Ovary (tissue), 9 donors: ENCODE data around the gene KIAA1614. TPM values are rescaled to one million over a fixed set of nuclear protein-coding genes. Genes with fewer than 3 reads are reported as not detected.

Experiments
- DNase-seq, 5 donors: peaks; one replicate each; pipeline ENCODE4 v3.0.0-alpha.2; 2019 to 2020
- H3K27ac ChIP-seq, 2 donors: fragments of 200-600 bp; one replicate each; pipeline versions ENCODE4 v1.5.1 to v1.8.0; 2019 to 2022
- H3K27me3 ChIP-seq: fragments of 200-600 bp; one replicate; pipeline ENCODE4 v1.8.0; 2022
- H3K36me3 ChIP-seq: fragments of 200-600 bp; sonication (generic); one replicate; pipeline ENCODE4 v1.5.1; 2019
- H3K4me1 ChIP-seq: one replicate; pipeline ENCODE4 v1.8.1; 2013; ENCODE audit warnings: mild to moderate bottlenecking, moderate library complexity; ENCODE audit not compliant: insufficient read depth
- H3K4me3 ChIP-seq: fragments of 200-600 bp; sonication (generic); one replicate; pipeline ENCODE4 v1.5.1; 2017
- H3K9me3 ChIP-seq, 2 donors: fragments of 200-600 bp in 1 of 2; sonication (generic) in 1 of 2; one replicate each; pipeline versions ENCODE4 v1.5.1 to v1.8.1; 2013 to 2019; ENCODE audit warnings: mild to moderate bottlenecking in 1 of 2, moderate library complexity in 1 of 2
- EP300 ChIP-seq: sonication (generic); formaldehyde crosslinking; IDR thresholded peaks from one replicate; pipeline ENCODE4 v1.6.1; 2017; ENCODE audit warnings: antibody characterized with exemption
- POLR2A ChIP-seq: fragments of 450-650 bp; IDR thresholded peaks from one replicate; pipeline ENCODE4 v1.6.1; 2017; ENCODE audit warnings: antibody characterized with exemption, mild to moderate bottlenecking, moderate library complexity
- WGBS, 3 donors: extraction: QIAGEN DNeasy Blood & Tissue Kit in 1 of 3; methylation state at CpG; one replicate each; pipeline versions ENCODE4 v1.1.5 to v1.1.7; 2013 to 2017; 5-methylcytosine and 5-hydroxymethylcytosine counted together
- intact Hi-C, 4 donors: fragments of 100-400 bp; cut with DNase I; formaldehyde crosslinking; loops; one replicate each; pipeline versions ENCODE4 v1.11.0 to v1.15.1; 2022 to 2023
- polyA plus RNA-seq, 2 donors: library from polyadenylated mRNA; stranded (reverse); fragments of 200-250 nt in 1 of 2; fragments of 350-450 nt in 1 of 2; fragmentation: Illumina TruSeq in 1 of 2; extraction: RNeasy Lipid Tissue Mini Kit (QIAGEN cat#74804) in 1 of 2; gene quantifications; one replicate each; pipeline ENCODE4 v1.2.3, GENCODE V29; 2013 to 2014
- total RNA-seq, 7 donors: library from RNA; depleted of rRNA in 2 of 7; stranded (reverse); fragments of >200 nt in 2 of 7; fragmentation: NEBNext Ultra II Directional in 3 of 7; extraction: Animal tissue kit (Norgen Biotek cat#: 25700) in 3 of 7; gene quantifications; one replicate each; pipeline versions ENCODE4 v1.1.0 to v1.2.4, GENCODE V29; 2016 to 2023
- TF ChIP-seq, protein P1 (sequence below), 3 donors: fragments of 450-650 bp in 2 of 3; fragments of 200-600 bp in 1 of 3; IDR thresholded peaks; one replicate each; pipeline versions ENCODE4 v1.5.1 to v1.8.0; 2016 to 2022; ENCODE audit warnings: antibody characterized with exemption in 3 of 3, mild to moderate bottlenecking in 1 of 3
- donor health status: DM: no; HTN: no; CAD: no; lungs with moderate emphysema.
- donor health status: DM: no; HTN: no; CAD: no.
- donor health status: Bipolar disorder and iron deficiency.
- donor health status: DM: yes; HTN: yes; CAD: no.
- donor health status: DM: no; HTN: no; CAD: no.
- donor health status: DM: yes; HTN: yes; CAD: no.

KIAA1614 gene
- total and polyA plus RNA-seq, 9 donors, result 1.1 to 15.1 (median 10.5) TPM

DNA sequence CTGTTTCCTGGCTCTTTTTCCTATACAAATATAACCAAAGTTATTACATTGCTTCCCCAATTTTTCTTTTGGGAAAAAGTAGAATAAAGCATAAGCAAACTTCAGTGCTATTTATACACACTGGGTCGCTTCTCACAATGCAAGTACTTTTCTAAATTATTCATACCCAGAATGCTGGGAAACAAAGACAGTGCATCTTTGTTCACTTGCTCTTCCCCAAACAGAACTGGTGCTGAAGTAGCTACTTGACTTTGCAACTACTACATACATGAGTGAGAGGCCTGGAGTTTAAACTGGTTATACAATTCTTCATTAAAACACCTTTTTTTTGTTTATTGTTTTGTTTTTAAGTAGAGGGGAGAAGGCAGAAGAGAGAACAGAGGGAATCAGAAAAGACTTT lies 69.7 kb downstream of the KIAA1614 start:
- no peak for TF ChIP-seq EP300
- TF ChIP-seq, protein P1, sequence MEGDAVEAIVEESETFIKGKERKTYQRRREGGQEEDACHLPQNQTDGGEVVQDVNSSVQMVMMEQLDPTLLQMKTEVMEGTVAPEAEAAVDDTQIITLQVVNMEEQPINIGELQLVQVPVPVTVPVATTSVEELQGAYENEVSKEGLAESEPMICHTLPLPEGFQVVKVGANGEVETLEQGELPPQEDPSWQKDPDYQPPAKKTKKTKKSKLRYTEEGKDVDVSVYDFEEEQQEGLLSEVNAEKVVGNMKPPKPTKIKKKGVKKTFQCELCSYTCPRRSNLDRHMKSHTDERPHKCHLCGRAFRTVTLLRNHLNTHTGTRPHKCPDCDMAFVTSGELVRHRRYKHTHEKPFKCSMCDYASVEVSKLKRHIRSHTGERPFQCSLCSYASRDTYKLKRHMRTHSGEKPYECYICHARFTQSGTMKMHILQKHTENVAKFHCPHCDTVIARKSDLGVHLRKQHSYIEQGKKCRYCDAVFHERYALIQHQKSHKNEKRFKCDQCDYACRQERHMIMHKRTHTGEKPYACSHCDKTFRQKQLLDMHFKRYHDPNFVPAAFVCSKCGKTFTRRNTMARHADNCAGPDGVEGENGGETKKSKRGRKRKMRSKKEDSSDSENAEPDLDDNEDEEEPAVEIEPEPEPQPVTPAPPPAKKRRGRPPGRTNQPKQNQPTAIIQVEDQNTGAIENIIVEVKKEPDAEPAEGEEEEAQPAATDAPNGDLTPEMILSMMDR (IDR thresholded peaks at IDR 0.05), result no peak
- no peak for TF ChIP-seq POLR2A
- Histone ChIP-seq H3K4me3 (no peak overlapping the region), H3K4me1 (peaks cover 2% of the 10 kb centered on the region), H3K36me3 (no peaks in the 10 kb centered on the region), H3K27ac (no peak overlapping the region), H3K9me3 (no peaks in the 10 kb centered on the region), H3K27me3 (no peaks in the 10 kb centered on the region)
- 8 to 27% (median 24%) methylated on average over 1 of the region's 1 CpG for WGBS, 3 donors
- intact Hi-C loops, result no loop called here
- DNase-seq, result no peak

DNA sequence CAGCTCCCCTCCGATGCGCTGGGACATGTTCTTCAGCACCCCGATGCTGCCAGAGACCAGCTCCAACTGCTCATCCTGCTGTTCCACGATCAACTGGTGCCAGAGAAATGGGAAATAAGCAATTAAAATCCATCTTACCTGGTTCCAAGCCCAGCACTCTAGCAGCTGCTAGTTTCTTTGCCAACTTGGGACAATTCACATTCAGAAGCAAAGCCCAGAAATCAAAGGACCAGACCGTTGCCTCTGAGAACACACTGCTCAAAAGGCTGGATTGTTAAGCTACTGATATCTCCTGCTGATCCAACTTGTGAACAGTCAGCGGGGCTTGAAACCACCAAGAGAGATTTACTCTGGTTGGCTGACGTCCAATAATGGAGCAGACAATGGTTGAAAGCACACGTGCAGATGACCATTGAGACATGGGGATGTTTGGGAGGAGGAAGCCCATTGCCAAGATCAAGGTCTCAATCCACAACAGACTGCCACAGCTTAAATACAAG lies 75.6 kb downstream of the KIAA1614 start:
- intact Hi-C loops, result no loop called here
- TF ChIP-seq, protein P1 (IDR thresholded peaks at IDR 0.05), result no peak
- TF ChIP-seq POLR2A (no peak), EP300 (no peak)
- no peaks in the 10 kb centered on the region for H3K9me3 ChIP-seq
- WGBS, 3 donors, result 51 to 73% (median 65%) methylated on average over 8 of the region's 8 CpGs
- H3K36me3 ChIP-seq, result no peaks in the 10 kb centered on the region
- no peak overlapping the region for H3K27ac ChIP-seq
- no peaks in the 10 kb centered on the region for H3K27me3 ChIP-seq
- no peaks in the 10 kb centered on the region for H3K4me1 ChIP-seq
- H3K4me3 ChIP-seq, result no peak overlapping the region
- no peak for DNase-seq

DNA sequence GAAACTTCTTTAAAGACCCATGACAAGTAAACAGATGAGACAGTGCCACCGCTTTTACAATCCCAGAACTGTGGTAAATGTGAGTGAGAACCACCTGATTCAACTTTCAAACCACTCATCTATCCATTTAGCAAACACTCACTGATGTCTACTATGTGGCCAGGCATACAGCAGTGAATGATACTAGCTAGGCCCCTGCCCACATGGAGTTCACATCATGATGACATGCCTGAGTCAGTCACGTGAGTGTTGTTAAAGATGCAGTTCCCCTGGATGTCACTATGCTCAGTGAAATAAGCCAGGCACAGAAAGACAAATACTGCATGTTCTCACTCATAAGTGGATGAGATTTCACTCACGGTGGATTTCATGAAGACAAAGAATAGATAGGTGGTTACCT lies 81.6 kb downstream of the KIAA1614 start:
- DNase-seq, result no peak
- 79 to 84% (median 83%) methylated on average over 3 of the region's 3 CpGs for WGBS, 3 donors
- no peak overlapping the region for H3K27ac ChIP-seq
- H3K27me3 ChIP-seq, result no peaks in the 10 kb centered on the region
- H3K9me3 ChIP-seq, result no peaks in the 10 kb centered on the region
- H3K4me1 ChIP-seq, result peaks cover 7% of the 10 kb centered on the region
- intact Hi-C loops, result no loop called here
- no peak overlapping the region for H3K4me3 ChIP-seq
- no peaks in the 10 kb centered on the region for H3K36me3 ChIP-seq
- TF ChIP-seq, protein P1 (IDR thresholded peaks at IDR 0.05), result no peak
- TF ChIP-seq POLR2A (no peak), EP300 (no peak)

DNA sequence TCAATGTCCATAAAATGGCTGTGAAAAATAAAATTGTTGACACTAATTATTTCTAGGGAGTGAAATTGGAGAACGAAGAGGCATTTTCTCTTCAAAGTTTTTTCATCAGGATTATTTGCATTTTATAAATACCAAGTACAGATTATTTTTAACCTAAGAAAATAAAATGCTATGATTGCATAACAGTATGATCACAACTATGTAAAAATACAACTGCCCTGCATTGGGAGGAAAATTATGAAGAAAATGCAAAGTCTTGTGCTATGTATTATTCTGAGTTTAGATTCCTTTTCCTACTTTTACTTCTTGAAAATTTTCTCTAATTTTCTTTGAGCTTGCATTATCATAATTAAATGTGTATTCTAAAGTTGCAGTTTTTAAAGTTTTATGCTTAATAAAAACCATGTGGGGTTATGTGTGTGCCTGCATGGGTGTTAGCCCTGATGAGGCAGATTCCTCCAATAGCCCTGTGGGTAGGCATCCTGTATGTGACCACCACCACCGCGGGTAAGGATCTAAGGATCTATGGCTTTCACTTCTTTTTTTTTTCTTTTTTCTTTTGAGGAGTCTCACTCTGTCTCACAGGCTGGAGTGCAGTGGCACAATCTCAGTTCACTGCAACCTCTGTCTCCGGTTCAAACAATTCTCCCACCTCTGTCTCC lies 85.3 kb downstream of the KIAA1614 start:
- Histone ChIP-seq H3K4me1 (peaks cover 10% of the 10 kb centered on the region), H3K27me3 (no peaks in the 10 kb centered on the region), H3K4me3 (no peak overlapping the region), H3K9me3 (no peaks in the 10 kb centered on the region), H3K36me3 (no peaks in the 10 kb centered on the region), H3K27ac (no peak overlapping the region)
- 47 to 53% (median 51%) methylated on average over 4 of the region's 4 CpGs for WGBS, 3 donors
- no peak for TF ChIP-seq EP300
- no peak for DNase-seq
- intact Hi-C loops, result loop anchor here in 1 of 4 donors (2.0 kb wide), 1 partner anchor 61 kb away; no protein-coding TSS in a partner anchor

Other genes with a start within 250 kb of the KIAA1614 start
- gene STX6, start 110.0 kb downstream of the KIAA1614 start, total RNA-seq, result 10 to 100 TPM; 15.6 to 21.7 (median 18.4) TPM
- 10 to 100 TPM in 1 of 2 donors, 1 to 10 TPM in 1; 9.9 to 14.8 TPM for gene STX6, start 110.0 kb downstream of the KIAA1614 start, polyA plus RNA-seq
- gene MR1, start 121.1 kb downstream of the KIAA1614 start, total RNA-seq, result 10 to 100 TPM in 6 of 7 donors, 1 to 10 TPM in 1; 7.4 to 21.5 (median 15.5) TPM
- gene MR1, start 121.1 kb downstream of the KIAA1614 start, polyA plus RNA-seq, result 10 to 100 TPM in 1 of 2 donors, 1 to 10 TPM in 1; 6.9 to 53.6 TPM
- gene IER5, start 175.8 kb downstream of the KIAA1614 start, total RNA-seq, result 10 to 100 TPM in 1 of 7 donors, 1 to 10 TPM in 6; 2.7 to 43.4 (median 6.8) TPM
- gene IER5, start 175.8 kb downstream of the KIAA1614 start, polyA plus RNA-seq, result 1 to 10 TPM; 2.5 to 5.7 TPM